HCT116 (cell line): ENCODE results near the gene ACTR3.

Source experiments
- CEBPB ChIP-seq: IDR thresholded peaks from 2 replicates; pipeline ENCODE4 v1.6.1; 2012; ENCODE audit warnings: low read depth
- ELF1 ChIP-seq: IDR thresholded peaks from 2 replicates; pipeline ENCODE4 v1.6.1; 2012; ENCODE audit warnings: low read depth, borderline replicate concordance
- JUND ChIP-seq: IDR thresholded peaks from 2 replicates; pipeline ENCODE4 v1.6.1; 2012
- POLR2AphosphoS5 ChIP-seq: IDR thresholded peaks from 2 replicates; pipeline ENCODE4 v1.6.1; 2011; ENCODE audit warnings: mild to moderate bottlenecking, low read depth, low read length, moderate library complexity
- YY1 ChIP-seq: IDR thresholded peaks from 2 replicates; pipeline ENCODE4 v1.6.1; 2011; ENCODE audit warnings: low read length, low read depth, moderate library complexity, mild to moderate bottlenecking; ENCODE audit not compliant: insufficient replicate concordance; ENCODE audit errors: extremely low read depth

DNA sequence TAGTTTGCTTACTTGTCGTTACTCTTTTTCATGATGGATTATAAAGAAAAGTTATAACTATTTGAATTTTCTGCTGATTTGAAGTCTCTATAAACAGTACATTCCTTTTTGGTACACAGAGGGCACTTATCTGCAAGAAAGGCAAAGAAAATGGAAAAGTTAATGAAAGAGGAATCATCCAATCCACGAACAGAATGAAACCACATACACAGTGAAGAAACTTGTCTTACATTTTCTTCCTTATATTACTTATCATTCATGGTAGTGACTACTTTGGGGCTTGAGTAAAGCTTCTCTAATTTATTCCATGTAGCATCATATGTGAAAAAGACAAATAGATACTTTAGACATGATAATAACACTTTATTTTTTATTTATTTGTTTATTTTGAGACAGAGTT, 14.8 kb upstream of the ACTR3 start:
- TF ChIP-seq POLR2AphosphoS5 (no peak), ELF1 (no peak), YY1 (no peak), JUND (no peak), CEBPB (no peak)
